ENCODE data around the gene SHC2.
"Not testable (repeated sequence)": the region's sequence is repeated elsewhere in the genome, so short reads cannot be mapped to it uniquely, and the experiment has no call there.

Gene SHC2

GRCh38 chr19:430701-431100 lies 30.1 kb downstream of the SHC2 start:
- H3K9ac ChIP-seq (ENCODE audit: insufficient read length) = no peak overlapping the region
- peaks cover 3% of the 10 kb centered on the region; the same call in 1 of the 2 replicates for H3K36me3 ChIP-seq (ENCODE audit: insufficient read depth, low read length)
- no peak for DNase-seq (ENCODE audit: low read depth, low spot score)
- no peaks in the 10 kb centered on the region for H3K9me3 ChIP-seq (ENCODE audit: low read depth, low read length)
- TF ChIP-seq FOXP2 (optimal IDR thresholded peaks at IDR 0.05; ENCODE audit: control extremely low read depth, extremely low read length, insufficient read depth) (no peak), EZH2 (IDR thresholded peaks at IDR 0.05) (no peak), POLR2AphosphoS5 (IDR thresholded peaks at IDR 0.05; ENCODE audit: borderline replicate concordance, low read depth, low read length) (no peak)
- no peak overlapping the region for H3K27ac ChIP-seq
- no peak overlapping the region for H3K4me3 ChIP-seq

- H3K4me3 ChIP-seq = no peak overlapping the region
- no peak for TF ChIP-seq FOXP2 (optimal IDR thresholded peaks at IDR 0.05; ENCODE audit: control extremely low read depth, extremely low read length, insufficient read depth)
- TF ChIP-seq EZH2 (IDR thresholded peaks at IDR 0.05) = no peak
- TF ChIP-seq POLR2AphosphoS5 (IDR thresholded peaks at IDR 0.05; ENCODE audit: borderline replicate concordance, low read depth, low read length) = no peak
- H3K9ac ChIP-seq (ENCODE audit: insufficient read length) = no peak overlapping the region
- no peaks in the 10 kb centered on the region for H3K36me3 ChIP-seq (ENCODE audit: insufficient read depth, low read length)
- no peak for DNase-seq (ENCODE audit: low read depth, low spot score)
- H3K9me3 ChIP-seq (ENCODE audit: low read depth, low read length) = no peaks in the 10 kb centered on the region
- no peak overlapping the region for H3K27ac ChIP-seq
Measured at GRCh38 chr19:428149-428548, 32.7 kb downstream of the SHC2 start.

GRCh38 chr19:427675-428074 lies 33.2 kb downstream of the SHC2 start:
- H3K4me3 ChIP-seq; DNase-seq (ENCODE audit: low read depth, low spot score); H3K27ac ChIP-seq; H3K9ac ChIP-seq (ENCODE audit: insufficient read length); H3K36me3 ChIP-seq (ENCODE audit: insufficient read depth, low read length); H3K9me3 ChIP-seq (ENCODE audit: low read depth, low read length): not testable (repeated sequence)

GRCh38 chr19:426725-427445 lies 33.9 kb downstream of the SHC2 start:
- no peak overlapping the region for H3K4me3 ChIP-seq
- H3K27ac ChIP-seq = no peak overlapping the region
- no peaks in the 10 kb centered on the region for H3K9me3 ChIP-seq (ENCODE audit: low read depth, low read length)
- TF ChIP-seq EZH2 (IDR thresholded peaks at IDR 0.05) = no peak
- no peak overlapping the region for H3K9ac ChIP-seq (ENCODE audit: insufficient read length)
- no peaks in the 10 kb centered on the region for H3K36me3 ChIP-seq (ENCODE audit: insufficient read depth, low read length)
- DNase-seq (ENCODE audit: low read depth, low spot score) = no peak

GRCh38 chr19:425056-425455 lies 35.8 kb downstream of the SHC2 start:
- H3K9me3 ChIP-seq (ENCODE audit: low read depth, low read length) = no peaks in the 10 kb centered on the region
- TF ChIP-seq POLR2AphosphoS5 (IDR thresholded peaks at IDR 0.05; ENCODE audit: borderline replicate concordance, low read depth, low read length) (no peak), EZH2 (IDR thresholded peaks at IDR 0.05) (no peak), FOXP2 (optimal IDR thresholded peaks at IDR 0.05; ENCODE audit: control extremely low read depth, extremely low read length, insufficient read depth) (no peak)
- H3K9ac ChIP-seq (ENCODE audit: insufficient read length) = no peak overlapping the region
- H3K4me3 ChIP-seq = no peak overlapping the region
- H3K36me3 ChIP-seq (ENCODE audit: insufficient read depth, low read length) = no peaks in the 10 kb centered on the region
- no peak overlapping the region for H3K27ac ChIP-seq
- no peak for DNase-seq (ENCODE audit: low read depth, low spot score)

GRCh38 chr19:424546-424945 lies 36.3 kb downstream of the SHC2 start:
- Histone ChIP-seq H3K4me3 (no peak overlapping the region), H3K9me3 (ENCODE audit: low read depth, low read length) (no peaks in the 10 kb centered on the region), H3K9ac (ENCODE audit: insufficient read length) (no peak overlapping the region), H3K27ac (no peak overlapping the region), H3K36me3 (ENCODE audit: insufficient read depth, low read length) (no peaks in the 10 kb centered on the region)
- TF ChIP-seq POLR2AphosphoS5 (IDR thresholded peaks at IDR 0.05; ENCODE audit: borderline replicate concordance, low read depth, low read length) (no peak), FOXP2 (optimal IDR thresholded peaks at IDR 0.05; ENCODE audit: control extremely low read depth, extremely low read length, insufficient read depth) (no peak), EZH2 (IDR thresholded peaks at IDR 0.05) (no peak)
- no peak for DNase-seq (ENCODE audit: low read depth, low spot score)

- Histone ChIP-seq H3K27ac (no peak overlapping the region), H3K36me3 (ENCODE audit: insufficient read depth, low read length) (no peaks in the 10 kb centered on the region), H3K9ac (ENCODE audit: insufficient read length) (no peak overlapping the region), H3K9me3 (ENCODE audit: low read depth, low read length) (no peaks in the 10 kb centered on the region), H3K4me3 (no peak overlapping the region)
- no peak for TF ChIP-seq FOXP2 (optimal IDR thresholded peaks at IDR 0.05; ENCODE audit: control extremely low read depth, extremely low read length, insufficient read depth)
- TF ChIP-seq EZH2 (IDR thresholded peaks at IDR 0.05) = no peak
- TF ChIP-seq POLR2AphosphoS5 (IDR thresholded peaks at IDR 0.05; ENCODE audit: borderline replicate concordance, low read depth, low read length) = no peak
- DNase-seq (ENCODE audit: low read depth, low spot score) = no peak
Measured at GRCh38 chr19:423691-424466, 37.0 kb downstream of the SHC2 start.

GRCh38 chr19:422917-423226 lies 38.0 kb downstream of the SHC2 start:
- H3K9me3 ChIP-seq (ENCODE audit: low read depth, low read length); H3K4me3 ChIP-seq; DNase-seq (ENCODE audit: low read depth, low spot score): not testable (repeated sequence)

GRCh38 chr19:422213-422916 lies 38.5 kb downstream of the SHC2 start:
- H3K9ac ChIP-seq (ENCODE audit: insufficient read length) = no peak overlapping the region
- H3K27ac ChIP-seq = no peak overlapping the region
- DNase-seq (ENCODE audit: low read depth, low spot score) = no peak
- no peaks in the 10 kb centered on the region for H3K36me3 ChIP-seq (ENCODE audit: insufficient read depth, low read length)
- no peak for TF ChIP-seq POLR2AphosphoS5 (IDR thresholded peaks at IDR 0.05; ENCODE audit: borderline replicate concordance, low read depth, low read length)
- no peak for TF ChIP-seq FOXP2 (optimal IDR thresholded peaks at IDR 0.05; ENCODE audit: control extremely low read depth, extremely low read length, insufficient read depth)
- no peak for TF ChIP-seq EZH2 (IDR thresholded peaks at IDR 0.05)
- H3K9me3 ChIP-seq (ENCODE audit: low read depth, low read length) = no peaks in the 10 kb centered on the region
- H3K4me3 ChIP-seq = no peak overlapping the region

More at GRCh38 chr19:422917-423226, 38.0 kb downstream of the SHC2 start:
- H3K36me3 ChIP-seq (ENCODE audit: insufficient read depth, low read length); H3K9ac ChIP-seq (ENCODE audit: insufficient read length); H3K27ac ChIP-seq: not testable (repeated sequence)

Data from SK-N-MC (cell line).